CD4-positive, alpha-beta memory T cell (primary cell): ENCODE measurements around the gene KSR1. TPM values are rescaled to one million over a fixed set of nuclear protein-coding genes. Genes with fewer than 3 reads are reported as not detected.
"Not testable (repeated sequence)": the region's sequence is repeated elsewhere in the genome, so short reads cannot be mapped to it uniquely, and the experiment has no call there.

Experiments
- CTCF ChIA-PET: fragments of 350-600 bp; sonication (Branson Sonifier 250); formaldehyde crosslinking; loops from one replicate; lab custom pipeline; 2021; ENCODE audit warnings: inconsistent platforms; ENCODE audit not compliant: partially characterized antibody; lab: Charles Lee
- POLR2A ChIA-PET: fragments of 350-600 bp; sonication (Branson Sonifier 250); formaldehyde crosslinking; loops from one replicate; lab custom pipeline; 2021; ENCODE audit not compliant: partially characterized antibody; lab: Charles Lee
- DNase-seq, 5 donors: peaks; one replicate each; pipeline versions ENCODE4 v3.0.0 to v3.0.0-alpha.2; 2020 to 2022; ENCODE audit warnings: mixed read lengths in 1 of 5
- H3K27ac ChIP-seq: one replicate; pipeline ENCODE4 v1.7.0; 2013; ENCODE audit warnings: low read depth, low read length
- H3K27me3 ChIP-seq: 2 replicates; pipeline ENCODE4 v1.7.0; 2013; ENCODE audit warnings: mild to moderate bottlenecking, low read length, moderate library complexity; ENCODE audit not compliant: insufficient read depth
- H3K36me3 ChIP-seq: 2 replicates; pipeline ENCODE4 v1.7.0; 2013; ENCODE audit warnings: mild to moderate bottlenecking, low read length, moderate library complexity; ENCODE audit not compliant: insufficient read depth
- H3K4me1 ChIP-seq: 2 replicates; pipeline ENCODE4 v1.7.0; 2013; ENCODE audit warnings: mild to moderate bottlenecking, low read length, moderate library complexity; ENCODE audit not compliant: insufficient read depth
- H3K4me3 ChIP-seq, 2 donors: one replicate each; pipeline ENCODE4 v1.7.0; 2013; ENCODE audit warnings: low read length in 2 of 2, mild to moderate bottlenecking in 1 of 2
- H3K9me3 ChIP-seq, 2 donors: one replicate each; pipeline ENCODE4 v1.7.0; 2013; ENCODE audit warnings: low read length in 2 of 2, control low read depth in 1 of 2; ENCODE audit not compliant: control insufficient read depth in 1 of 2
- H3K27ac Mint-ChIP-seq, 7 donors: one replicate each; pipeline ENCODE4 v1.8.0; 2020 to 2021; ENCODE audit warnings: mixed read lengths in 7 of 7, mild to moderate bottlenecking in 6 of 7, inconsistent platforms in 3 of 7, moderate library complexity in 3 of 7
- H3K27me3 Mint-ChIP-seq, 2 donors: one replicate each; pipeline ENCODE4 v1.8.0; 2020 to 2021; ENCODE audit warnings: mixed read lengths in 2 of 2
- H3K36me3 Mint-ChIP-seq, 2 donors: one replicate each; pipeline ENCODE4 v1.8.0; 2020 to 2021; ENCODE audit warnings: mixed read lengths in 2 of 2, inconsistent platforms in 1 of 2, mild to moderate bottlenecking in 1 of 2
- H3K4me1 Mint-ChIP-seq, 4 donors: one replicate each; pipeline ENCODE4 v1.8.0; 2020 to 2021; ENCODE audit warnings: mixed read lengths in 4 of 4, mild to moderate bottlenecking in 1 of 4
- H3K4me3 Mint-ChIP-seq, 8 donors: one replicate each; pipeline ENCODE4 v1.8.0; 2020 to 2021; ENCODE audit warnings: mixed read lengths in 8 of 8, mild to moderate bottlenecking in 7 of 8, moderate library complexity in 6 of 8, inconsistent platforms in 3 of 8
- H3K9me3 Mint-ChIP-seq, 8 donors: one replicate each; pipeline ENCODE4 v1.8.0; 2020 to 2021; ENCODE audit warnings: mixed read lengths in 8 of 8, mild to moderate bottlenecking in 5 of 8, inconsistent platforms in 3 of 8, moderate library complexity in 1 of 8
- intact Hi-C: fragments of 100-400 bp; cut with micrococcal nuclease; formaldehyde crosslinking; loops from one replicate; pipeline ENCODE4 v1.15.1; 2023
- polyA plus RNA-seq, 2 donors: library from polyadenylated mRNA; unstranded; fragments of 300-500 nt; fragmentation: Illumina TruSeq; gene quantifications; one replicate each; pipeline ENCODE4 v1.2.3, GENCODE V29; 2021
- total RNA-seq, 2 experiments: library from RNA; stranded (reverse); gene quantifications; one replicate each; pipeline ENCODE4 v1.2.3, GENCODE V29; 2021

KSR1 gene
- total and polyA plus RNA-seq, 4 experiments from 2014 or later, result 0.77 to 40.0 (median 18.7) TPM

DNA sequence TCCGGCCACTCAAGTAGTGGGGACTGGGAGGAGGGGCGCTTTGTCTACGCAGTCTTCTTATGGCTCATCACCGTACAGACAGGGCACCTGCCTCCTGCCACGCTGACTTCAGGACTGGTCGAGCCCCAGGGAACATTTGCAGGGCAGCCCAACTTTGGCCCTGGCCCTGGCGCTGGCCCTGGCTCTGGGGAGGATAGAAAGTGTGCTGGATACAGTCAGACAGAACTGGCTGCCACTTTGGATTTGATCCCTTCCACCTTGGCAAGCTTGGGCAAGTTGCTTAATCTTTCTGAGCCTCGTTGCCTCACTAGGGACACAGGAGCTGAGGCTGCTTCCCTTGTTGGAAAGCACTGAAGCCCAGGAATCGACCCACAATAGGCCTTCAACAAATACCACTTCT lies 188.3 kb downstream of the KSR1 start:
- no peak overlapping the region for H3K27ac ChIP-seq
- no peaks in the 10 kb centered on the region for H3K4me1 Mint-ChIP-seq
- H3K9me3 Mint-ChIP-seq, result no peaks in the 10 kb centered on the region
- H3K27ac Mint-ChIP-seq, result peak overlapping the region in 1 of 7 donors; percentile 16
- ChIA-PET CTCF (no interaction called here), POLR2A (no interaction called here)
- H3K4me1 ChIP-seq, result no peaks in the 10 kb centered on the region
- intact Hi-C loops, result no loop called here
- DNase-seq, result no peak
- H3K27me3 ChIP-seq, result no peaks in the 10 kb centered on the region
- no peaks in the 10 kb centered on the region for H3K9me3 ChIP-seq
- H3K36me3 Mint-ChIP-seq, result peaks cover 33 to 40% of the 10 kb centered on the region in 2 donors
- H3K4me3 Mint-ChIP-seq, result no peak overlapping the region
- no peaks in the 10 kb centered on the region for H3K27me3 Mint-ChIP-seq
- H3K36me3 ChIP-seq, result peaks cover 10% of the 10 kb centered on the region
- no peak overlapping the region for H3K4me3 ChIP-seq

DNA sequence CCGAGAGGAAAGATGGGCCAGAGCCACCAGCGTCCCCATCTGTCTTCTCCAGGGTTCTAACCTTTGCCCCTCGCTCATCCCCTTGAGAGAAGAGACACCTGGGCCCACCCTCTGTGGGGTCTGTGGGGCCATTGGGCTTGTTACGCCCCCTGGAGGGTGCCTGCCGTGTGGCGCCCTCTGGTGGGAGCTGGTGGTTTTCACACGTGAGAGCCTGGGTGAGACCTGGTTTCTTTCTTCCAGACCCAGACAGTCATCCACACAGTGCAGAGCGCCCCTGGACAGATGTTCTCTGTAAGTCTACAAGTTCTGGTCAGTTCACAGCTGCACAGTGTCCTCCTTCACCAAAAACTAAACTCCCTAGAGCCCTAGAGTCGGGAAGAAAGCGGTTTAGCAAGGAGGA lies 189.4 kb downstream of the KSR1 start:
- H3K27ac ChIP-seq, H3K9me3 ChIP-seq, H3K4me3 ChIP-seq, H3K4me1 ChIP-seq, H3K27ac Mint-ChIP-seq, H3K4me3 Mint-ChIP-seq, H3K9me3 Mint-ChIP-seq, H3K4me1 Mint-ChIP-seq, POLR2A ChIA-PET, intact Hi-C loops, H3K27me3 Mint-ChIP-seq, H3K27me3 ChIP-seq, H3K36me3 ChIP-seq, DNase-seq: not testable (repeated sequence)
- H3K36me3 Mint-ChIP-seq, result peaks cover 27 to 33% of the 10 kb centered on the region in 2 donors
- CTCF ChIA-PET, result interaction anchor here (1.3 to 1.9 kb wide), 4 partner anchors 9 to 409 kb away, joined by 3 to 10 read pairs (median 7); no protein-coding TSS in a partner anchor

DNA sequence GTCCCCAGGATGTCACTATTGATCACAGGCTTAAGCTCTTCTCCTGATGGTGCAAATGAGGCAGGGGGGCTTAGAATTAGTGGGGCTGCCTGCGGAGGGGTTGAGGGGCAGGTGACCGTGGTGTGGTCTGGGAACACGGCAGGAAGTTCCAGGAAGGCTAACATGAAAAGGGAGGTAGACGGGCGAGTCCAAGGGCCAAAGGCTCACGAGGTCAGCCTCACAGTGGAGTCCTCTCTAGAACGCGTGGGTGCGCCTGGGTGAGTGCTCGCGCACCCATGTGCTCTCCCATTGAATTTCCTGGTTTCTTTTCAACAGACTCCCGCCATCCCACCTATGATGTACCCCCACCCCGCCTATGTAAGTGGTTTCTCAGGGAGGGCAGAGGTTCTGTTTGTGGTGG lies 190.0 kb downstream of the KSR1 start:
- no peaks in the 10 kb centered on the region for H3K9me3 ChIP-seq
- Mint-ChIP-seq H3K4me3 (no peak overlapping the region), H3K36me3 (peaks cover 24 to 28% of the 10 kb centered on the region in 2 donors), H3K4me1 (peaks cover 0 to 1% (median 0%) of the 10 kb centered on the region in 4 donors), H3K9me3 (no peaks in the 10 kb centered on the region), H3K27ac (no peak overlapping the region), H3K27me3 (no peaks in the 10 kb centered on the region)
- POLR2A ChIA-PET, result no interaction called here
- intact Hi-C loops, result no loop called here
- no peak overlapping the region for H3K4me3 ChIP-seq
- H3K4me1 ChIP-seq, result no peaks in the 10 kb centered on the region
- CTCF ChIA-PET, result interaction anchor here (0.7 to 1.9 kb wide), 6 partner anchors 8 to 410 kb away, joined by 3 to 10 read pairs (median 5); no protein-coding TSS in a partner anchor
- no peaks in the 10 kb centered on the region for H3K36me3 ChIP-seq
- no peak overlapping the region for H3K27ac ChIP-seq
- H3K27me3 ChIP-seq, result no peaks in the 10 kb centered on the region
- no peak for DNase-seq

DNA sequence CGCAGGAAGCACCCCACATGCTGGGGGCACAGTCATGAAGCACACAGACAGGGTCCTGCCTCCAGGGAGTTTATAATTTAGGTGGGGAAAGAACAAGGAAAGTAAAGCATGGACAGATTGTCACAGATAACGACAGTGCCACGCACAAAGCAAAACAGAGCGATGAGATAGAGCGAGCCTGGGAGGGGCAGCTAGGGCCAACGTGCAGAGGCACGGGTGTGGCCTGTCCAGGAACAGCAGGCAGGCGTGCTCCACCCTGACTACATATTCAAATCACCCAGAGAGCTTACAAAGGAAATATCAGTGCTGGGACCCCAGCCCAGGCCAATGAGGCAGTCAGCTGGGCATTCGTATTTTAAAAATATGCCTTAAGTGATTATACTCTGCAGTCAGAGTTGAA lies 191.5 kb downstream of the KSR1 start:
- H3K27ac Mint-ChIP-seq, result peak overlapping the region in 3 of 7 donors; percentile 15 to 73 (median 61)
- Histone ChIP-seq H3K9me3 (no peaks in the 10 kb centered on the region), H3K36me3 (no peaks in the 10 kb centered on the region), H3K4me1 (no peaks in the 10 kb centered on the region), H3K27me3 (no peaks in the 10 kb centered on the region), H3K4me3 (no peak overlapping the region), H3K27ac (no peak overlapping the region)
- H3K4me3 Mint-ChIP-seq, result no peak overlapping the region
- peaks cover 18 to 24% of the 10 kb centered on the region in 2 donors for H3K36me3 Mint-ChIP-seq
- peaks cover 0 to 2% of the 10 kb centered on the region in 2 donors for H3K27me3 Mint-ChIP-seq
- no peak for DNase-seq
- CTCF ChIA-PET, result interaction anchor here (0.7 to 11.4 kb wide), 5 partner anchors 8 to 411 kb away, joined by 3 to 358 read pairs (median 4); no protein-coding TSS in a partner anchor
- H3K4me1 Mint-ChIP-seq, result peaks cover 0 to 6% (median 2%) of the 10 kb centered on the region in 4 donors
- intact Hi-C loops, result no loop called here
- POLR2A ChIA-PET, result no interaction called here
- no peaks in the 10 kb centered on the region for H3K9me3 Mint-ChIP-seq

DNA sequence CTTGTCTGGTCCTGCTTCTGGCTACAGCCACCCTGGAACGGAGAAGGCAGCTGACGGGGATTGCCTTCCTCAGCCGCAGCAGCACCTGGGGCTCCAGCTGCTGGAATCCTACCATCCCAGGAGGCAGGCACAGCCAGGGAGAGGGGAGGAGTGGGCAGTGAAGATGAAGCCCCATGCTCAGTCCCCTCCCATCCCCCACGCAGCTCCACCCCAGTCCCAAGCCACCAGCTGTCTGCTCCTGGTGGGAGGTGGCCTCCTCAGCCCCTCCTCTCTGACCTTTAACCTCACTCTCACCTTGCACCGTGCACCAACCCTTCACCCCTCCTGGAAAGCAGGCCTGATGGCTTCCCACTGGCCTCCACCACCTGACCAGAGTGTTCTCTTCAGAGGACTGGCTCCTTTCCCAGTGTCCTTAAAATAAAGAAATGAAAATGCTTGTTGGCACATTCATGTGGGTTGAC lies 192.9 kb downstream of the KSR1 start:
- not testable (repeated sequence) for H3K27ac ChIP-seq, H3K27me3 Mint-ChIP-seq
- CTCF ChIA-PET, result interaction anchor here (1.4 to 11.4 kb wide), 3 partner anchors 8 to 44 kb away, joined by 3 to 358 read pairs (median 6); no protein-coding TSS in a partner anchor

DNA sequence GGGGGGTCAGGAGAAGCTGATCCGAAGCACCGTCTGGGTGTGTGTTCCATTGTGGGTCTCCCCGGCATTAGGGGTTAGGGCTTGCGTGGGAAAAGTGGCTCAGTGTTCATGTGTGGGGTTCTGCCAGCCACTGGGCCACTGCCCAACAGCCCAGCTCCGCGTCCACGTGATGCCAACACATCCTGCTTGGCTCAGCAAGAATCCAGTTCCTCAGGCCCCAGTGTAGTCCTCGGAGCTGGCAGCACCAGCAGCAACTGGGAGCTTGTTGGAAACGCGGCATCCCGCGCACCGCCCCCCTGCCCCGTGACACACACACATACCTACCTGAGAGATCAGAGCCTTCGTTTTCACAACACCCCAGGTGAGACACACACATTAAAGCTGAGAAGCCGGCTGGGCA lies 193.7 kb downstream of the KSR1 start:
- POLR2A ChIA-PET, result no interaction called here
- Histone ChIP-seq H3K36me3 (no peaks in the 10 kb centered on the region), H3K27me3 (no peaks in the 10 kb centered on the region), H3K9me3 (no peaks in the 10 kb centered on the region), H3K27ac (no peak overlapping the region), H3K4me1 (peaks cover 6% of the 10 kb centered on the region), H3K4me3 (no peak overlapping the region)
- intact Hi-C loops, result loop anchor here (5.0 to 10.0 kb wide), 2 partner anchors 235 to 298 kb away; no protein-coding TSS in a partner anchor
- H3K27me3 Mint-ChIP-seq, result peaks cover 0 to 2% of the 10 kb centered on the region in 2 donors
- no peak overlapping the region for H3K4me3 Mint-ChIP-seq
- no peak for DNase-seq
- peaks cover 0 to 11% (median 7%) of the 10 kb centered on the region in 4 donors for H3K4me1 Mint-ChIP-seq
- H3K27ac Mint-ChIP-seq, result peak overlapping the region in 1 of 7 donors; percentile 25
- H3K9me3 Mint-ChIP-seq, result no peaks in the 10 kb centered on the region
- H3K36me3 Mint-ChIP-seq, result peaks cover 12% of the 10 kb centered on the region in 2 donors
- CTCF ChIA-PET, result interaction anchor here (1.4 to 11.4 kb wide), 8 partner anchors 9 to 414 kb away, joined by 3 to 358 read pairs (median 16); partner anchors contain the start of gene LGALS9

More for the DNA sequence above, 192.9 kb downstream of the KSR1 start:
- POLR2A ChIA-PET, DNase-seq, H3K4me3 Mint-ChIP-seq, H3K9me3 ChIP-seq, H3K9me3 Mint-ChIP-seq, H3K27me3 ChIP-seq, H3K4me1 Mint-ChIP-seq, H3K4me3 ChIP-seq, intact Hi-C loops, H3K36me3 ChIP-seq, H3K4me1 ChIP-seq: not testable (repeated sequence)
- Mint-ChIP-seq H3K36me3 (peaks cover 12 to 14% of the 10 kb centered on the region in 2 donors), H3K27ac (peak overlapping the region in 1 of 7 donors; percentile 31)

DNA sequence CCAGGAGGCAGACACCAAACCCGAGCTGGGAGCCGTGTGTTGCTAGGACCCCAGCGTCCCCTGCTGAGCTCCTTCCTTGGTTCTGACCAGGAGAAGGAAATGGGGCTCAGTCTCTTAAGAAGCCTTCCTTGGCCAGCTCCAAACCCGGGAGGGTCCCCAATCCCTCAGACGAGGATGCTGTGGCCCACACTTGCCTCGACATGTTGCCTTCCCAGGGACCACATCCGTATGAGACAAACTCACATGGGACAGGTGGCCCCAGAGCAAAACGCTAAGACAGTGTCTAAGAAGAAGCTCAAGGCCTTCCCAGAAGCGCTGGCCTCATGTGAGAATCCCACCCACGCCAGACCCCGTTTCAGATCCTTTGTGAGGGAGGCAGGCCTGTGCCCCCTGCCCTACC lies 194.6 kb downstream of the KSR1 start:
- ChIA-PET CTCF (interaction anchor here (0.7 to 11.4 kb wide), 24 partner anchors 9 to 424 kb away, joined by 3 to 358 read pairs (median 4); partner anchors contain the start of genes KSR1 and LGALS9), POLR2A (no interaction called here)
- Histone ChIP-seq H3K9me3 (no peaks in the 10 kb centered on the region), H3K27ac (no peak overlapping the region), H3K4me1 (peaks cover 6% of the 10 kb centered on the region), H3K36me3 (no peaks in the 10 kb centered on the region), H3K27me3 (no peaks in the 10 kb centered on the region), H3K4me3 (no peak overlapping the region)
- intact Hi-C loops, result loop anchor here (1.0 to 10.0 kb wide), 4 partner anchors 48 to 415 kb away; no protein-coding TSS in a partner anchor
- Mint-ChIP-seq H3K27ac (no peak overlapping the region), H3K9me3 (no peaks in the 10 kb centered on the region), H3K4me3 (no peak overlapping the region), H3K4me1 (peaks cover 0 to 12% (median 7%) of the 10 kb centered on the region in 4 donors), H3K27me3 (peaks cover 0 to 2% of the 10 kb centered on the region in 2 donors), H3K36me3 (peaks cover 11 to 12% of the 10 kb centered on the region in 2 donors)
- DNase-seq, result no peak
